T-helper 1 cell treated with Interleukin-12 subunit alpha and Interleukin-12 subunit beta and Interleukin-4 antibody, amounts not matched to agents 30 μg/mL and 1 μg/mL, for 36 hours (primary cell): ENCODE results near the gene PTPRF.
"Not testable (repeated sequence)": the region's sequence is repeated elsewhere in the genome, so short reads cannot be mapped to it uniquely, and the experiment has no call there.

Experiments used
- H3K27ac Mint-ChIP-seq: one replicate; pipeline ENCODE4 v1.8.0; 2021; ENCODE audit warnings: mild to moderate bottlenecking, mixed read lengths
- H3K27me3 Mint-ChIP-seq: one replicate; pipeline ENCODE4 v1.8.0; 2021; ENCODE audit warnings: low read depth, mixed read lengths
- H3K36me3 Mint-ChIP-seq: one replicate; pipeline ENCODE4 v1.8.0; 2021; ENCODE audit warnings: low read depth, mixed read lengths
- H3K4me1 Mint-ChIP-seq: one replicate; pipeline ENCODE4 v1.8.0; 2021; ENCODE audit warnings: low read depth, mixed read lengths
- H3K4me3 Mint-ChIP-seq: one replicate; pipeline ENCODE4 v1.8.0; 2021; ENCODE audit warnings: mild to moderate bottlenecking, moderate library complexity, mixed read lengths
- H3K9me3 Mint-ChIP-seq: one replicate; pipeline ENCODE4 v1.8.0; 2021; ENCODE audit warnings: mixed read lengths

The PTPRF gene

DNA sequence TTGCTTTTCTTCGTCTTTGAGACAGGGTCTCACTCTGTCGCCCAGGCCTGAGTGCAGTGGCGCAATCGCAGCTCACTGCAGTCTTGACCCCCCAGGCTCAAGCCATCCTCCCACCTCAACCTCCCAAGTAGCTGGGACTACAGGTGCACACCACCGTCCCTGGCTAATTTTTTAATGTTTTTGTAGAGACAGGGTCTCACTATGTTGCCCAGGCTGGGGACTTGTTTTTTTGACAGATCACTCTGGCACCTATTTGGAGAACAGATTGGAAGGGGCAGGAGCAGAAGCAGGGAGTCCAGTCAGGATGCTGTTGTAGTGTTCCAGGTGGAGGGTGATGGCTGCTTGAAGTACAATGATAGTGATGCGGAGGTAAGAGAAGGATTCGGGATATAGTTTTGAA lies 106.6 kb downstream of the PTPRF start:
- Mint-ChIP-seq H3K9me3 (no peaks in the 10 kb centered on the region), H3K4me3 (no peak overlapping the region), H3K36me3 (no peaks in the 10 kb centered on the region), H3K4me1 (no peaks in the 10 kb centered on the region), H3K27ac (no peak overlapping the region), H3K27me3 (peaks cover 5% of the 10 kb centered on the region)

- peaks cover 11% of the 10 kb centered on the region for H3K27me3 Mint-ChIP-seq
- not testable (repeated sequence) for H3K27ac Mint-ChIP-seq, H3K9me3 Mint-ChIP-seq, H3K36me3 Mint-ChIP-seq, H3K4me3 Mint-ChIP-seq, H3K4me1 Mint-ChIP-seq
Observed at GRCh38 chr1:43638381-43638780, 107.7 kb downstream of the PTPRF start.

DNA sequence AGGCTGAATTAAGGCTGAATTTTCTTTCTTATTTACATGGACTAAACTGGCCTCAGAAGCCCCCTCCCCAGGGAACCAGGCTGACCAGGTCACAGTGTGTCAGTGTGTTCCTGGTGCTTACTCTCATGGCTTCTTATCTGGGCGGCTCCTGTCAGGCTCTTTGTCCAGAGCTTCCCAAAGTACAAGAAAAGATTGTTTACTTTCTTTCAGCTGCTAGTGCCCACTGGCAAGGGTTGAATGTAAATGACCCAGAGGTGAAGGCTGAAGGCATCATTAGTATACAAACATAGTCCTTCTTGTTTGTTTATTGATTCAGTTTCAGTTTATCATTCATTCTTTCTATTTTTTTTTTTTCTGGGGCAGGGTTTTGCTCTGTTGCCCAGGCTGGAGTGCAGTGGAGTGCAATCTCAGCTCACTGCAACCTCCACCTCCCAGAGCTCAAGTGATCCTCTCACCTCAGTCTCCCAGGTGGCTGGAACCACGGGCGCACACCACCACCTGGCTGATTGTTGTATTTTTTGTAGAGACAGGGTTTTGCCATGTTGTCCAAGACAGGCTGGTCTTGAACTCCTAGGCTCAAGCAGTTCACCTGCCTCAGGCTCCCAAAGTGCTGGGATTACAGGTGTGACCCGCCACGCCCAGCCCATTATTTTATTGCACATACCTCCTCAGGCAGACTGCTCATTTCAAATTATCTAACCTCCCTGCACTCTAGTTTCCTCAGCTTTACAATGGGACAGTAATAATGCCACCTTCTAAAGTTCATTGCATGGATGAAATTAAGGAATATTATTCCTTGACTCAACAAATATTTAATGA lies 109.5 kb downstream of the PTPRF start:
- Mint-ChIP-seq H3K4me3 (no peak overlapping the region), H3K36me3 (no peaks in the 10 kb centered on the region), H3K4me1 (no peaks in the 10 kb centered on the region), H3K9me3 (no peaks in the 10 kb centered on the region), H3K27me3 (peaks cover 18% of the 10 kb centered on the region), H3K27ac (no peak overlapping the region)

DNA sequence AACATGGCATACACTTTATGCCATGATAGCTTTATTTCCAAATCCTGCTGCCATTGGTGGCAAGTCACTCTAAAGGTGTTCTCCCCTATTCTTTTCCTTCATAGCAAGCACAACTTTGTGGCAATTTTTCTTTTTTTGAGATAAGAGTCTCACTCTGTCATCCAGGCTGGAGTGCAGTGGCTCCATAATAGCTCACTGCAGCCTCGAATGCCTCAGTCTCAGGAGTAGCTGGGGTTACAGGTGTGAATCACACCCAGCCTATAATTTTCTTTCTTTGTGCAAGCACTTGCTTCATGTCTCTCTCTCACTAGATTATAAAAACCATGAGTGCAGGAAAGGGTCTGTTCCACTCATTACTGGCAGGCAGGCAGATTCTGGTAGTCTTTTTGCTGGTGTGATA lies 113.9 kb downstream of the PTPRF start:
- Mint-ChIP-seq H3K36me3 (no peaks in the 10 kb centered on the region), H3K9me3 (no peaks in the 10 kb centered on the region), H3K4me1 (no peaks in the 10 kb centered on the region), H3K4me3 (no peak overlapping the region), H3K27me3 (peaks cover 32% of the 10 kb centered on the region), H3K27ac (no peak overlapping the region)

- Mint-ChIP-seq H3K27me3 (peaks cover 32% of the 10 kb centered on the region), H3K36me3 (peaks cover 2% of the 10 kb centered on the region), H3K27ac (no peak overlapping the region), H3K4me1 (peaks cover 2% of the 10 kb centered on the region), H3K4me3 (no peak overlapping the region), H3K9me3 (no peaks in the 10 kb centered on the region)
Observed at GRCh38 chr1:43645461-43645860, 114.8 kb downstream of the PTPRF start.

- not testable (repeated sequence) for H3K36me3 Mint-ChIP-seq, H3K4me3 Mint-ChIP-seq, H3K9me3 Mint-ChIP-seq, H3K27ac Mint-ChIP-seq
- Mint-ChIP-seq H3K27me3 (peaks cover 32% of the 10 kb centered on the region), H3K4me1 (peaks cover 13% of the 10 kb centered on the region)
Observed at GRCh38 chr1:43647331-43647730, 116.6 kb downstream of the PTPRF start.

- H3K4me3 Mint-ChIP-seq, result peak overlapping the region; percentile 87
- H3K4me1 Mint-ChIP-seq, result peaks cover 17% of the 10 kb centered on the region
- H3K27me3 Mint-ChIP-seq, result peaks cover 23% of the 10 kb centered on the region
- peak overlapping the region; percentile 92 for H3K27ac Mint-ChIP-seq
- peaks cover 5% of the 10 kb centered on the region for H3K36me3 Mint-ChIP-seq
- H3K9me3 Mint-ChIP-seq, result no peaks in the 10 kb centered on the region
Observed at GRCh38 chr1:43648221-43648847, 117.7 kb downstream of the PTPRF start.

GRCh38 chr1:43648876-43649477 lies 118.3 kb downstream of the PTPRF start:
- H3K27me3 Mint-ChIP-seq, result peaks cover 22% of the 10 kb centered on the region
- peaks cover 20% of the 10 kb centered on the region for H3K4me1 Mint-ChIP-seq
- peaks cover 9% of the 10 kb centered on the region for H3K36me3 Mint-ChIP-seq
- H3K27ac Mint-ChIP-seq, result peak overlapping the region; percentile 92
- no peaks in the 10 kb centered on the region for H3K9me3 Mint-ChIP-seq
- peak overlapping the region; percentile 87 for H3K4me3 Mint-ChIP-seq

DNA sequence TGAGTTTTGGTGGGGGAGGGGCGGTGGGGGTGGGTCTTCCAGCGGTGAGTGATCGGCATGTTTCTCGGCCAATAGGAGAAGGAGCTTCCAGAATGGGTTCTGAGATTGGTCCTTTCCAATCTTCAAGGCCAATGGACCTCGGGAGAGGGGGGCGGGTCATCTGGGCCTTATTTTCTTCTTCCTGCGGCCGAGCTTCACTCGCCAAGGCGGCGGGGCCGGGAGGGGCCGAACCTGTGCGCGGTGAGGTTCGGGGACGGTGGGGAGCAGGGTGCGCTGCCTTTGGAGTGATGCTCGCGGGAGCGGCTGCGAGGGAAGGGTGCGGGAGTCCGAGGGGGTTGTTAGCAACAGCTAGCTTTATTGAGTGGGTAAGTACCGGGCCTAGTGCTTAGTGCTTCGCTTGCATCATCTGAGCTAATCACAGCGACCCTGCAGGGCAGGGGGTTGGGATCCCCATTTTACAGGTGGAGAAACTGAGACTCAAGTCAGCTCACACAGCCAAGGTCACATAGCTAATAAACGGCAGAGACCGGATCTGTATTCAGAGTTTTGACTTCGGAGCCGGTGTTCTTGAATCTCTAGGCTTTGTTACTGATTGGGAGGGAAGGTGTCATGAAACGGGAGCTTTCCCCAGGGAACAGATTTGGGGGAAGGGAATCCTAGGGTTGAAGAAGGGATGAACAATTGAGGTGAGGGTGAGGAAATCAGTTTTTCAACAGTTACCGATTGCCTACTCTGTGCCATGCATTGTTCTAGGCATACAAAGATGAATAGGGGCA lies 119.8 kb downstream of the PTPRF start:
- Mint-ChIP-seq H3K36me3 (peaks cover 13% of the 10 kb centered on the region), H3K27ac (peak overlapping the region; percentile 92), H3K4me3 (peak overlapping the region; percentile 87), H3K9me3 (no peaks in the 10 kb centered on the region), H3K4me1 (peaks cover 24% of the 10 kb centered on the region), H3K27me3 (peaks cover 11% of the 10 kb centered on the region)

GRCh38 chr1:43651188-43651587 lies 120.5 kb downstream of the PTPRF start:
- H3K27ac Mint-ChIP-seq, result no peak overlapping the region
- peaks cover 4% of the 10 kb centered on the region for H3K27me3 Mint-ChIP-seq
- H3K4me1 Mint-ChIP-seq, result peaks cover 24% of the 10 kb centered on the region
- H3K9me3 Mint-ChIP-seq, result no peaks in the 10 kb centered on the region
- peak overlapping the region; percentile 87 for H3K4me3 Mint-ChIP-seq
- peaks cover 18% of the 10 kb centered on the region for H3K36me3 Mint-ChIP-seq

DNA sequence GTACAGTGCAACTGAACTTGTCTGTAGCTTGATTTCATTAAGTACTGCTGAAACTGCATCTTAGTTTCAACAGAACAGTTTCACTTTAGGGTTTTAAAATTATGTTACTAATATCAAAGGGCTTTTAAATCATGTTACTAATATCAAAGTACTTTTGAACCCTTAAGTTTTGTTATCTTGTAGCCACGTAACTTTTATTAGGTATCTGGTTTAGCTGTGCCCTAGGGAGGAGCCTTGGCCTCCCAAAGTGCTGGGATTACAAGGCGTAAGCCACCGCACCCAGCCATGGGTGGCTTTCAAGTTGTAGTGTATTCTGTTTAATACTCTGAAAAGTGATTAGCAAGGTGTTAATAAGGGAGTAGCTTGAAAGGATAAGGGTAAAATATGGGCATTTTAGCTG lies 121.2 kb downstream of the PTPRF start:
- Mint-ChIP-seq H3K9me3 (no peaks in the 10 kb centered on the region), H3K27me3 (peaks cover 4% of the 10 kb centered on the region), H3K4me3 (peak overlapping the region; percentile 87), H3K27ac (no peak overlapping the region), H3K36me3 (peaks cover 23% of the 10 kb centered on the region), H3K4me1 (peaks cover 24% of the 10 kb centered on the region)

- Mint-ChIP-seq H3K27ac (no peak overlapping the region), H3K27me3 (peaks cover 4% of the 10 kb centered on the region), H3K4me3 (no peak overlapping the region), H3K36me3 (peaks cover 29% of the 10 kb centered on the region), H3K4me1 (peaks cover 24% of the 10 kb centered on the region), H3K9me3 (no peaks in the 10 kb centered on the region)
Observed at GRCh38 chr1:43653339-43653738, 122.7 kb downstream of the PTPRF start.

GRCh38 chr1:43653893-43654292 lies 123.2 kb downstream of the PTPRF start:
- no peaks in the 10 kb centered on the region for H3K9me3 Mint-ChIP-seq
- peaks cover 24% of the 10 kb centered on the region for H3K4me1 Mint-ChIP-seq
- no peak overlapping the region for H3K27ac Mint-ChIP-seq
- H3K36me3 Mint-ChIP-seq, result peaks cover 29% of the 10 kb centered on the region
- H3K4me3 Mint-ChIP-seq, result no peak overlapping the region
- peaks cover under 1% of the 10 kb centered on the region for H3K27me3 Mint-ChIP-seq

- H3K36me3 Mint-ChIP-seq, result peaks cover 38% of the 10 kb centered on the region
- no peaks in the 10 kb centered on the region for H3K9me3 Mint-ChIP-seq
- no peaks in the 10 kb centered on the region for H3K27me3 Mint-ChIP-seq
- H3K4me3 Mint-ChIP-seq, result no peak overlapping the region
- peaks cover 25% of the 10 kb centered on the region for H3K4me1 Mint-ChIP-seq
- no peak overlapping the region for H3K27ac Mint-ChIP-seq
Observed at GRCh38 chr1:43655953-43656352, 125.3 kb downstream of the PTPRF start.
